Measurements from ENCODE around the gene SHISAL2A.

GRCh38 chr1:52668711-52669110 lies 35.7 kb downstream of the SHISAL2A start:
- TF ChIP-seq POLR2AphosphoS5 (IDR thresholded peaks at IDR 0.05; ENCODE audit: low read depth, low read length) (no peak), RFX5 (IDR thresholded peaks at IDR 0.05; ENCODE audit: borderline replicate concordance, low read depth, low read length) (no peak), TAF1 (IDR thresholded peaks at IDR 0.05; ENCODE audit: low read depth, low read length) (no peak), JUN (IDR thresholded peaks at IDR 0.05; ENCODE audit: low read depth, low read length) (no peak), CTCF (IDR thresholded peaks at IDR 0.05; ENCODE audit: control extremely low read depth in 1 of 3, insufficient read depth in 1 of 3, low read depth in 1 of 3, low read length in 3 of 3) (no peak), RAD21 (IDR thresholded peaks at IDR 0.05 in 1 of 2, conservative IDR thresholded peaks at IDR 0.05 in 1 of 2; ENCODE audit: low read depth in 2 of 2, low read length in 2 of 2) (no peak), BACH1 (IDR thresholded peaks at IDR 0.05; ENCODE audit: low read length) (no peak), RBBP5 (IDR thresholded peaks at IDR 0.05; ENCODE audit: borderline replicate concordance, low read depth, low read length) (no peak), POU5F1 (IDR thresholded peaks at IDR 0.05; ENCODE audit: low read depth, low read length) (no peak), POLR2A (IDR thresholded peaks at IDR 0.05; ENCODE audit: control extremely low read depth in 1 of 2, low read depth in 2 of 2, low read length in 2 of 2) (no peak), CREB1 (IDR thresholded peaks at IDR 0.05) (no peak)
- TF ChIP-seq, protein P1, sequence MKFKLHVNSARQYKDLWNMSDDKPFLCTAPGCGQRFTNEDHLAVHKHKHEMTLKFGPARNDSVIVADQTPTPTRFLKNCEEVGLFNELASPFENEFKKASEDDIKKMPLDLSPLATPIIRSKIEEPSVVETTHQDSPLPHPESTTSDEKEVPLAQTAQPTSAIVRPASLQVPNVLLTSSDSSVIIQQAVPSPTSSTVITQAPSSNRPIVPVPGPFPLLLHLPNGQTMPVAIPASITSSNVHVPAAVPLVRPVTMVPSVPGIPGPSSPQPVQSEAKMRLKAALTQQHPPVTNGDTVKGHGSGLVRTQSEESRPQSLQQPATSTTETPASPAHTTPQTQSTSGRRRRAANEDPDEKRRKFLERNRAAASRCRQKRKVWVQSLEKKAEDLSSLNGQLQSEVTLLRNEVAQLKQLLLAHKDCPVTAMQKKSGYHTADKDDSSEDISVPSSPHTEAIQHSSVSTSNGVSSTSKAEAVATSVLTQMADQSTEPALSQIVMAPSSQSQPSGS (IDR thresholded peaks at IDR 0.05; ENCODE audit: low read length) = no peak

Data from H1 (cell line).